Keratinocyte (primary cell): ENCODE measurements around the gene EIF2S1.

ENCODE experiments used
- EZH2 ChIP-seq: IDR thresholded peaks from one replicate; pipeline ENCODE4 v1.6.1; 2012; ENCODE audit warnings: inconsistent platforms, mild to moderate bottlenecking, low read length, moderate library complexity
- TF ChIP-seq, protein P1 (sequence below), 3 experiments: IDR thresholded peaks in 1 of 3; conservative IDR thresholded peaks in 1 of 3; optimal IDR thresholded peaks in 1 of 3; 2 replicates in 2 of 3; 3 replicates in 1 of 3; pipeline versions ENCODE3 to v1.5.1; 2011; ENCODE audit warnings: low read length in 3 of 3, mild to moderate bottlenecking in 3 of 3, moderate library complexity in 2 of 3, control low read depth in 1 of 3, inconsistent platforms in 1 of 3; ENCODE audit not compliant: insufficient read depth in 2 of 3; ENCODE audit errors: extremely low read depth in 1 of 3

DNA sequence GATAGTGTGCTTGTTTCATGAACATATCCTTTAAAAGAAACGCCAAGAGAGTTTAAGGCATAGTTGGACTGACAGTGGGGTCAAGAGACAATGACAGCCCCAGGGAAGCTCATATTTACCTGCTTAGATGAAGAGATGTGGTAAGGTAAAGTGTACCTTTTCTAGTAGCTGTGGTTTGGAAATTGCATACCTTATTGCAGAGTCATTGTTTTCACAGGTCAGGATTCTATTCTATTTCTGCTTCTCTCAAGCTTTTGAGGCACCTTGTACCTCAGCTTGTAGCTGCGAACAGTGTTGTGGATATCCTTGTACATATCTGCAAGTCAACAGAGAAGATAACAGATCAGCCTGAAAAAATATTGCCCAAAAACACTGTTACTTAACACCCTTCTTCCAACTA, 48.3 kb upstream of the EIF2S1 start:
- TF ChIP-seq, protein P1, sequence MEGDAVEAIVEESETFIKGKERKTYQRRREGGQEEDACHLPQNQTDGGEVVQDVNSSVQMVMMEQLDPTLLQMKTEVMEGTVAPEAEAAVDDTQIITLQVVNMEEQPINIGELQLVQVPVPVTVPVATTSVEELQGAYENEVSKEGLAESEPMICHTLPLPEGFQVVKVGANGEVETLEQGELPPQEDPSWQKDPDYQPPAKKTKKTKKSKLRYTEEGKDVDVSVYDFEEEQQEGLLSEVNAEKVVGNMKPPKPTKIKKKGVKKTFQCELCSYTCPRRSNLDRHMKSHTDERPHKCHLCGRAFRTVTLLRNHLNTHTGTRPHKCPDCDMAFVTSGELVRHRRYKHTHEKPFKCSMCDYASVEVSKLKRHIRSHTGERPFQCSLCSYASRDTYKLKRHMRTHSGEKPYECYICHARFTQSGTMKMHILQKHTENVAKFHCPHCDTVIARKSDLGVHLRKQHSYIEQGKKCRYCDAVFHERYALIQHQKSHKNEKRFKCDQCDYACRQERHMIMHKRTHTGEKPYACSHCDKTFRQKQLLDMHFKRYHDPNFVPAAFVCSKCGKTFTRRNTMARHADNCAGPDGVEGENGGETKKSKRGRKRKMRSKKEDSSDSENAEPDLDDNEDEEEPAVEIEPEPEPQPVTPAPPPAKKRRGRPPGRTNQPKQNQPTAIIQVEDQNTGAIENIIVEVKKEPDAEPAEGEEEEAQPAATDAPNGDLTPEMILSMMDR (optimal IDR thresholded peaks at IDR 0.05 in 1 of 3, IDR thresholded peaks at IDR 0.05 in 1 of 3, conservative IDR thresholded peaks at IDR 0.05 in 1 of 3; ENCODE audit: extremely low read depth in 1 of 3, insufficient read depth in 2 of 3, low read length in 3 of 3) = no peak
- no peak for TF ChIP-seq EZH2
